Suppressor macrophage (primary cell): ENCODE results near the gene C1orf74.

Experiments
- DNase-seq, 4 experiments: peaks; one replicate each; pipeline ENCODE4 v3.0.0-alpha.2; 2020 to 2022

C1orf74 gene

GRCh38 chr1:209769171-209769904 lies 15.0 kb downstream of the C1orf74 start:
- peak; percentile 76 to 87 (median 86) for DNase-seq

DNA sequence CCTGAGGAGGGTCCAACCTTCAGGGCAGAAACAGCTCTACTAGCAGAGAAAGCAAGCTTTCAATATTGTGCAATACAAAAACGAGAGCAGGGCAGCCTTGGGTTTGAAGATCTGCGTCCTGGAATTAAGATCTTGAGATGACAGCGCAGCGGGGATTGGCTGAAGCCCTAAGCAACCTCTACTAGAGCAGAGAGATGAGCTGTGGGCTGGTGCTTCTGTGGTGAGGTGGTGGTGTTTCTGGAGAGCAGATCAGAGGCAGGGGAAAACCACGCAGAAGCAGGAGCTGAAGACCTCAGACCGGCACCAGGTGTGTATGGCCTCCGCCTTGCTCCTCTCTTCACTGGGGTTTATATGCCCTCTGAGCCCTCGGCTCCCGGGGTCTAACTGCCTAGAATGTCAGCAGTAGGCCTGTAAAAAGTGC lies 16.0 kb downstream of the C1orf74 start:
- peak in 3 of 4 experiments; percentile 43 to 62 (median 58) for DNase-seq

DNA sequence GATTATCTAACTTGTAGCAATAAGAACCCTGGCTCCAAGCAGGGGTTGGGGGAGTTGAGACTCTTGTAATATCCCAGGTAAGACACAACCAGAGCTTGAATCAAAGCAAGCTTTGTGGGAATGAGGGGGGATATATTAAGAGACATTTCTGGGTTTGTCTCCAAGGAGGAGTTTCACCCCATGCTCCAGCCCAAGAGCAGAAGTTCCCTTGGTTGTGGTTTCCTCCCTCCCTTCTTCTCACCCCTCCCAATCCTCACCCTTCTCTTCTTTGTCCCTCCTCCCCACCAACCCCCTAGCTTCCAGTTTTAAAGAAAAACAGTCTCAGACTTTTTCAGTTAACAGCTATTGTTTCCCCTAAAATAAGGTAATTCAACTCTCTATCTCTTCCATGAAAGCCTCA lies 16.7 kb downstream of the C1orf74 start:
- peak; percentile 44 to 71 (median 63) for DNase-seq

DNA sequence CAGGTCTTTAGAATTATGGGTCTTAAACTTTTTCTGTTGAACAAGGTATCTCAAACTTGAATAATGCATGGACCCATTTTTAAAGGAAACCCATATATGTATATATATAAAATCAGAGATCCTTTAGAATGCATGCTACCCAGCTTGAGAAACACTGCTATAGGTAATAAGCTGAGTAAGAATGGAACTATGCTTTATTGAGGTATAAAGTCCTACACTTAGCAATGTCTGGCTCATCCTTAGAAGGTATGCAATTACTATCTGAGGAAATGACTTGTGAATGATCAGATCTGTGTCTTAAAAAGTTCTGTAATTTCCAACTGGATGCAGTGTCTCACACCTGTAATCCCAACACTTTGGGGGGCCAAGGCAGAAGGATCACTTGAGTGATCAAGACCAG lies 17.3 kb downstream of the C1orf74 start:
- DNase-seq = no peak

DNA sequence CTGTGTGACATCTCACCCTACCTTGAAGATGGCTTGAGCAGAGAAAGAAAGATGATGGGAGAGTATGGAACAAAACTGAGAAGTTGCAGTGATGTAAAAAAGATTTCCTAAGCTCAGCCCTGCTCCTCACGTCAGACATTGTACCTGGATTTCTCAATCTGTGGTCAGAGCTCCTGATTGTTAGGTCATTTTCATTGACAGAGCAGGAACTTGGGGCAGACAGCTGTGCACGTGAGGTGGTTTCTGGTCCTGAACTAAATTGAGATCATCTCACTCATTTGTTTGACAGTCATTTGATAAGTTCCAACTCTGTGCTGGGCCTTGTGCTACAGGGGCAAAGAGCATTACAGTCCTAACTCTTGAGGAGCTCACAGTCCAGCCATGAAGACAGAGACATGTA lies 18.3 kb downstream of the C1orf74 start:
- DNase-seq = peak; percentile 74 to 91 (median 84)

GRCh38 chr1:209761011-209761635 lies 23.2 kb downstream of the C1orf74 start:
- peak; percentile 54 to 82 (median 78) for DNase-seq

- no peak for DNase-seq
Measured at GRCh38 chr1:209759829-209760359, 24.5 kb downstream of the C1orf74 start.

DNA sequence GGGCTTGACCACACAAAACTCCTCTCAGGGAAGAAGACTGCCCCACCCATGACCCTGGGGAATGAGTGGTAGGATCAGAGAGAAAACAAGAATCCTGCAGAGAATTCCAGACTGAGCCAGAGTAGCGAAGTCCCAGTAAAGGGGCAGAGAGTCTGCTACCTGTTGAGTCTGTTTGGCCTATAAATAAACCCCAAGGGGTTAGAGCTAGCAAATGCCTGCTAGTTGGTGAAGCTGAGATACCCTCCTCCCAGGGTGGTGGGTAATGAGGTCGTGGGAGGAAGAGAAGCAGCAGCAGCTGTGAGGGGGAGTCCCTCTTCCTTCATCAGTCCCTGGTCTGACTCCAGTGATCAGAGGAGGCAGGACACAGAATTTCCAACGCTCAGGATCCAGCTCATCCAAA lies 26.0 kb downstream of the C1orf74 start:
- DNase-seq = no peak

GRCh38 chr1:209756615-209757445 lies 27.5 kb downstream of the C1orf74 start:
- peak; percentile 66 to 81 (median 78) for DNase-seq

DNA sequence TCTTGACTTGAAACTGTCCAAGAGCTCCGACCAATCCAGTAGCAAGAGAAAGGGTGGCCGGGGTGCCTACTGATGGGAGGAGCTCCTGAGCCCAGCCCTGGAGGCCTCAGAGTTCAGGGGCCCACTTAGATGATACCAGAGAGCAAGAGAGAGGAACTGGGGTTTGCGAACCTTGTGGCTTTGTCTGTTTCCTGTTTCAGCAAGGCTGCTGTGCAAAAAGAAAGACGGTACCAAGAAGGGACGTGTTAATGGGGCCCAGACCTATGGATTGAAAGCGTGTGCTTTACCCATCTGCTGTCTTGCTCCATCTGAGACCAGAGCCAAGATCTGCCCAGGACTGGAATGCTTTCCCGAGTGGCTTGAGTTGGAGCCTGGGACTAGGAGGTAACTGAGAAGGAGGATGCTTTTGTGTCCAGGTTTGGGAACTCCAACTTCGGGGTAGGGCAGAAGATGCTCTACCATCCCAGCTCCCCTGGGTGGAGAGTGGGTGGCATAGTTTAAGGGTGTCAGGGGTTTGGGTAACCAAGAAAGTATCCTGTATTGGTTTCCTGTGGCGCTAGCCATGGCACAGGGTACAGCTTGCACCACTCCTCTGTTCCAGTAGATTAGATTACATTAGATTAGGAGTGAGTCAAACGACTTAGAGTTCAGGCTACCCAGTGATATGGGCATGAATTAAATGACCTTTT lies 28.3 kb downstream of the C1orf74 start, which contains the start of gene TRAF3IP3:
TRAF3IP3 (plus strand) TSS at position 128 of the 689 bp plus-strand sequence. CDS start 3,987 bp downstream, outside the sequence.
- DNase-seq = peak; percentile 68 to 84 (median 83)

DNA sequence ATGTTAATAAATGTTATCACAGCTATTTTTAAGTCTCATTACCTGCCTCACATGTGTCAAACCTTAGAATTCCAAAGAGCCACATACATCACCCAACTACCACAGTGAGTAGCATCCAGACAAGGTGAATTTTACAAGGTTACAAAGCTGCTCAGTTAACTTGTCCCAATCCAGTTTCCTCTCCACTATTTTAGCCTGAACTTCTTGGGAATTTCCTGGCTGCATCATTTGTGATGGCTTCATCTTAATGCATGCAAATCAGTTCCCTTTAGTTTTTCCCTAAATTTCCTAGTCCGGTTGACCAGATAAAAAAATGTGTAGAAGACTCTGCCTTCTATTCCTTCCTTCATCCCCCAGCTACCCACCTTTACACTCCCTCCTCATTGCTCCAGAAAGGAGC lies 29.1 kb downstream of the C1orf74 start:
- no peak for DNase-seq

- DNase-seq = no peak
Measured at GRCh38 chr1:209752890-209753289, 31.5 kb downstream of the C1orf74 start.

DNA sequence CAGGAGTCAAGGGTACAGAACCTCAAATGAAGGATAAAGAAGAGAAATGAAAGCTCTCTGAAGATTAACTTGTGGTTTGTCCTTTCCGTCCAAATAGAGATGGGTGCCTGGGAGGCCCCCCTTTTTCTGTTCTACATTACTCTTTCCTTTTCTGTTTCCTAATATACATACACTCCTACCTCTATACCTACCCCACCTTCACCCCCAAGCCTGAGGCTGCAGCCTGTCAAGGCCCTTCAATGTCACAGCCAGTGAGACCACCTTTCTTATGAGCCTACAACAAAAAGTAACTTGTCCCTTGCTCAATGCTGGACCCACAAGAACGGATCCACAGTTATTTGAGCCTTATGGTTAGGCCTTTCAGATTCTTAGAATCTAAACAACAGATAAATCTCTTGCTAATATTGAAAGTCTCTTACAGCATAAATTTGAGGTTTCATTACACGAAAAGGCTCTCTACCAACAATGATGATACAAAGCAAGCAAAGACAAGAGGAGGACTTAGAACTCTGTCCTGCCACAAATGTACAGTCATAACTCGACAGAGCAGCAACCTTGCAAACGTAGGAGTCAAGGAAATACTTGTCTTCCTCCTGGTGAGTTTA lies 32.6 kb downstream of the C1orf74 start:
- peak in 1 of 4 experiments; percentile 18 for DNase-seq

DNA sequence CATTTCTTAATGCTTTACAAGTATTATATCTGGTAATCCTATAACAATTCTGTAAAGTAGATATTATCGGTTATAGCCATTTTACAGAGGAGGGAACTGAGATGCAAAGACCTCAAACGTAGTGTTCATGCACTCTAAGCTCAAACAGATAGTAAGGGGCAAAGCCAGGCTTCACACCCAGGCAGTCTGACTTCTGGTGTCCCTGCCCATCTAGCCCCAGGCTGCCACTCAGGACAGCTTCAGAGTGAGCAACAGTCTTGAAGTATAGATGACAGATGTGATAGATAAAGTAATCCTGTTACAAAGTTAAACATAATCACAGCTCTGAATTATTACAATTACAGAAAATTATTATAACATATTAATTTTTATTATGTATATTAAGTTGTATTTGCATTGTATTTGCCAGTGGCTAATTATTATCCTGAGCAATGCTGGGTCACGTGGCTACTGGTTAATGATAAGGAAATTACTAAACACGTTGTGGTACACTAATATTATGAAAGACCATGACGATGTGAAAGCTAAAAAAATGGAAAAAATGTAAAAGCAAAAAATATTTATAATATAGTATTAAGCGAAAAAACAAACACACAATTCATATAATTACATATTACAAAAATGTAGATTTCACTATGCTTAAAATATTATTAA lies 34.6 kb downstream of the C1orf74 start:
- no peak for DNase-seq

- DNase-seq = no peak
Measured at GRCh38 chr1:209749205-209749604, 35.2 kb downstream of the C1orf74 start.

- peak in 1 of 4 experiments; percentile 38 for DNase-seq
Measured at GRCh38 chr1:209748620-209749019, 35.7 kb downstream of the C1orf74 start.

GRCh38 chr1:209747580-209748262 lies 36.6 kb downstream of the C1orf74 start:
- peak; percentile 88 to 91 (median 88) for DNase-seq

GRCh38 chr1:209746451-209747165 lies 37.8 kb downstream of the C1orf74 start:
- DNase-seq = peak in 1 of 4 experiments; percentile 24

GRCh38 chr1:209743145-209743482 lies 41.2 kb downstream of the C1orf74 start:
- no peak for DNase-seq
